HCT116 (cell line): ENCODE data around the gene RASL10B.

Experiments used
- FOSL1 ChIP-seq: IDR thresholded peaks from 2 replicates; pipeline ENCODE4 v1.6.1; 2012; ENCODE audit warnings: low read depth
- POLR2A ChIP-seq: IDR thresholded peaks from 2 replicates; pipeline ENCODE4 v1.7.0; 2011; ENCODE audit warnings: borderline replicate concordance; ENCODE audit not compliant: insufficient read depth, insufficient read length; ENCODE audit errors: extremely low read depth
- SIN3A ChIP-seq: IDR thresholded peaks from 2 replicates; pipeline ENCODE4 v1.6.1; 2012; ENCODE audit warnings: low read depth
- TF ChIP-seq, protein P1 (sequence below): IDR thresholded peaks from 2 replicates; pipeline ENCODE4 v1.6.1; 2012

DNA sequence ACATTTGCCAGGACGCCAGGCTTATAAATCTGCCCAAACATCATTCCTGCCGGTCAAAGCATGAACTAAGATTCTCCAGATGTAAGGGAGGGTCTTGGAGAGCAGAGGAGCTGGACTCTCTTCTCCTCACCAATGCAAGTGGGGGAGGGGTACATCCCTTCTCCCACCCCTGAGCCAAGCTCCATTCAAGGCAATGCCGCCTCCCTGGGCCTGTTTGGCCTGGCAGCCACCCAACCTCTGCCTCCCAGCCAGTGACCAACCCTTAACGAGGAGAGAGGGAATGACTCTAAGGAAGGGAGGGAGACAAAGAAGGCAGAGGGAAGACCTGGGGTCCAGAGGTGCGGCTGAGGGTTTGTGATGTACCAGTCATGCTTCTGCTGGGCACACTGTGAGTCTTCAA, 43.1 kb downstream of the RASL10B start:
- TF ChIP-seq, protein P1, sequence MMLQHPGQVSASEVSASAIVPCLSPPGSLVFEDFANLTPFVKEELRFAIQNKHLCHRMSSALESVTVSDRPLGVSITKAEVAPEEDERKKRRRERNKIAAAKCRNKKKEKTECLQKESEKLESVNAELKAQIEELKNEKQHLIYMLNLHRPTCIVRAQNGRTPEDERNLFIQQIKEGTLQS, result no peak
- TF ChIP-seq POLR2A (no peak), FOSL1 (no peak), SIN3A (no peak)
